ENCODE results near the gene ZNF441.

DNA sequence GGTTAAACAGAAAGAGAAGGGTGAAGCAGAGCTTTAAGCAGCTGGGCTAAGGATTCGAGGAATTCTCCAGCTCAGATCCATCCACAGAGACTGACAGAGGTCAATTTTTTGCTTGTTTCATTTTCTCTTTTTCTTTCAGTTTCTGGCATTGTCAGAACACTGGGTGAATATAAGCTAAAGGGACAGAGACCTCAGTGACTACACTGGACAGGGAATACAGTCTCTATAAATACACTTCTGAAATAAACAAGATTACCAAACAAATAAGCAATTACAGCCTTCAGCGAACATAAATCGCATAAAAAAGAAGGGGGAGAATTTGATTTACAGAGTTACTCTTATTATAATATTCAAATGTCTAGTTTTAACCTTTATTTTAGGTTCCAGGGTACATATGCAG is 3.7 kb upstream of the ZNF441 start:
- TF ChIP-seq, protein P1, sequence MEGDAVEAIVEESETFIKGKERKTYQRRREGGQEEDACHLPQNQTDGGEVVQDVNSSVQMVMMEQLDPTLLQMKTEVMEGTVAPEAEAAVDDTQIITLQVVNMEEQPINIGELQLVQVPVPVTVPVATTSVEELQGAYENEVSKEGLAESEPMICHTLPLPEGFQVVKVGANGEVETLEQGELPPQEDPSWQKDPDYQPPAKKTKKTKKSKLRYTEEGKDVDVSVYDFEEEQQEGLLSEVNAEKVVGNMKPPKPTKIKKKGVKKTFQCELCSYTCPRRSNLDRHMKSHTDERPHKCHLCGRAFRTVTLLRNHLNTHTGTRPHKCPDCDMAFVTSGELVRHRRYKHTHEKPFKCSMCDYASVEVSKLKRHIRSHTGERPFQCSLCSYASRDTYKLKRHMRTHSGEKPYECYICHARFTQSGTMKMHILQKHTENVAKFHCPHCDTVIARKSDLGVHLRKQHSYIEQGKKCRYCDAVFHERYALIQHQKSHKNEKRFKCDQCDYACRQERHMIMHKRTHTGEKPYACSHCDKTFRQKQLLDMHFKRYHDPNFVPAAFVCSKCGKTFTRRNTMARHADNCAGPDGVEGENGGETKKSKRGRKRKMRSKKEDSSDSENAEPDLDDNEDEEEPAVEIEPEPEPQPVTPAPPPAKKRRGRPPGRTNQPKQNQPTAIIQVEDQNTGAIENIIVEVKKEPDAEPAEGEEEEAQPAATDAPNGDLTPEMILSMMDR (IDR thresholded peaks at IDR 0.05 in 8 of 11, conservative IDR thresholded peaks at IDR 0.05 in 3 of 11), result no peak
- no peak for TF ChIP-seq POLR2A (IDR thresholded peaks at IDR 0.05)
- TF ChIP-seq POLR2AphosphoS5 (IDR thresholded peaks at IDR 0.05), result no peak
